HepG2 (cell line): Measurements from ENCODE around the gene NRBP1. TPM values are rescaled to one million over a fixed set of nuclear protein-coding genes. Genes with fewer than 3 reads are reported as not detected.

Source experiments
- ATF2 ChIP-seq: sonication (generic); formaldehyde crosslinking; IDR thresholded peaks from 2 replicates; pipeline ENCODE4 v1.4.0; 2020; ENCODE audit warnings: missing genetic modification reagents
- CCAR2 ChIP-seq: fragments of 200-400 bp; formaldehyde crosslinking; optimal IDR thresholded peaks from 2 replicates; pipeline ENCODE3; 2018; ENCODE audit warnings: low read depth, mild to moderate bottlenecking, low read length, moderate library complexity
- DZIP1 ChIP-seq: sonication (generic); formaldehyde crosslinking; IDR thresholded peaks from 2 replicates; pipeline ENCODE4 v1.5.0; 2020; ENCODE audit warnings: mild to moderate bottlenecking, missing genetic modification reagents
- FOXP4 ChIP-seq: sonication (generic); formaldehyde crosslinking; IDR thresholded peaks from 2 replicates; pipeline ENCODE4 v1.4.0; 2020; ENCODE audit warnings: missing genetic modification reagents
- KDM2A ChIP-seq: sonication (generic); formaldehyde crosslinking; IDR thresholded peaks from 2 replicates; pipeline ENCODE4 v1.4.0; 2020; ENCODE audit warnings: low read depth, missing genetic modification reagents, borderline replicate concordance
- PLSCR1 ChIP-seq: sonication (generic); formaldehyde crosslinking; IDR thresholded peaks from 2 replicates; pipeline ENCODE4 v1.5.0; 2020; ENCODE audit warnings: missing genetic modification reagents, mild to moderate bottlenecking, borderline replicate concordance
- POGK ChIP-seq: sonication (generic); formaldehyde crosslinking; conservative IDR thresholded peaks from 2 replicates; pipeline ENCODE4 v1.8.0; 2022; ENCODE audit warnings: mild to moderate bottlenecking, moderate library complexity, missing genetic modification reagents
- SETDB1 ChIP-seq: sonication (generic); formaldehyde crosslinking; IDR thresholded peaks from 2 replicates; pipeline ENCODE4 v1.5.1; 2020; ENCODE audit warnings: missing genetic modification reagents, mild to moderate bottlenecking, borderline replicate concordance
- SMARCE1 ChIP-seq: fragments of 450-650 bp; IDR thresholded peaks from 2 replicates; pipeline ENCODE4 v1.6.1; 2017; ENCODE audit warnings: borderline replicate concordance
- ZBTB46 ChIP-seq: sonication (generic); formaldehyde crosslinking; IDR thresholded peaks from 2 replicates; pipeline ENCODE4 v1.4.0; 2020; ENCODE audit warnings: mild to moderate bottlenecking, missing genetic modification reagents, borderline replicate concordance
- ZNF280B ChIP-seq: sonication (generic); formaldehyde crosslinking; IDR thresholded peaks from 2 replicates; pipeline ENCODE4 v1.5.0; 2020; ENCODE audit warnings: missing genetic modification reagents, mild to moderate bottlenecking, borderline replicate concordance
- ZNF441 ChIP-seq: sonication (generic); formaldehyde crosslinking; IDR thresholded peaks from 2 replicates; pipeline ENCODE4 v1.7.0; 2021; ENCODE audit warnings: missing genetic modification reagents, borderline replicate concordance
- ZNF644 ChIP-seq: IDR thresholded peaks from 2 replicates; pipeline ENCODE4 v1.6.1; 2016; ENCODE audit warnings: low read depth
- polyA plus RNA-seq, 8 experiments: library from polyadenylated mRNA; depleted of rRNA in 3 of 8; stranded (reverse) in 7 of 8; unstranded in 1 of 8; fragments of >200 nt; fragmentation: Illumina TruSeq in 4 of 8; extraction: Trizol in 4 of 8; gene quantifications; 2 replicates each; pipeline versions ENCODE4 v1.2.1 to v1.2.3, GENCODE V29; 2011 to 2016; ENCODE audit warnings: low read depth in 4 of 8, missing spikeins in 1 of 8, mixed read lengths in 1 of 8; ENCODE audit not compliant: insufficient read depth in 1 of 8
- total RNA-seq, 5 experiments: library from RNA; depleted of rRNA; stranded (reverse); fragments of >200 nt; fragmentation: Illumina TruSeq; extraction: Trizol; gene quantifications; 2 replicates each; pipeline ENCODE4 v1.2.3, GENCODE V29; 2016; ENCODE audit warnings: low read depth in 1 of 5

The NRBP1 gene
- total and polyA plus RNA-seq, 2 of the 13 experiments (the other 11 are each of a cell fraction or from before 2014, with no cell fraction given) = 165 to 240 TPM

GRCh38 chr2:27428213-27428977 is at the start of gene NRBP1 (continued):
- peak; percentile 76 for TF ChIP-seq ATF2 (CRISPR knock-in tag)
- TF ChIP-seq ZNF644 (CRISPR knock-in tag) = peak; percentile 53
- TF ChIP-seq KDM2A (CRISPR knock-in tag) = peak; percentile 91; the same call in 1 of the 2 replicates
- TF ChIP-seq ZNF280B = peak; percentile 93; the same call in 1 of the 2 replicates
- TF ChIP-seq DZIP1 = 0 out of 2 replicates have a peak, but pooled peaks have one; percentile 9
- TF ChIP-seq PLSCR1 (CRISPR knock-in tag) = no peak
- peak; percentile 81; the same call in 1 of the 2 replicates for TF ChIP-seq SETDB1 (CRISPR knock-in tag)
- TF ChIP-seq FOXP4 (CRISPR knock-in tag) = no peak; the same call in 1 of the 2 replicates
- no peak; the same call in none of the 2 replicates for TF ChIP-seq ZNF441 (CRISPR knock-in tag)
- TF ChIP-seq ZBTB46 (CRISPR knock-in tag) = no peak
- TF ChIP-seq POGK (CRISPR knock-in tag) = 0 out of 2 replicates have a peak, but pooled peaks have one; percentile 55
- no peak for TF ChIP-seq SMARCE1
- TF ChIP-seq CCAR2 = no peak
